GM11168 (cell line): ENCODE results near the gene TBC1D24.
"Not testable (repeated sequence)": the region's sequence is repeated elsewhere in the genome, so short reads cannot be mapped to it uniquely, and the experiment has no call there.

Source experiments
- in situ Hi-C: fragments of 300-500 bp; cut with MboI; formaldehyde crosslinking; loops from one replicate; pipeline ENCODE4 v1.12.0; 2022; ENCODE audit warnings: low sequenced_read_pairs; ENCODE audit not compliant: unreplicated experiment

The TBC1D24 gene

GRCh38 chr16:2474877-2475412 lies at the start of gene TBC1D24:
TBC1D24 (plus strand) TSS chr16:2475127; CDS start chr16:2496149, 21,022 bp downstream.
- in situ Hi-C loops, result loop anchor here (25.0 kb wide), 2 partner anchors 138 to 463 kb away; partner anchors contain the start of genes ABCA3, NPW and ZNF598

GRCh38 chr16:2425825-2426430 lies 49.0 kb upstream of the TBC1D24 start:
- in situ Hi-C loops, result loop anchor here (5.0 kb wide), 1 partner anchor 79 kb away; no protein-coding TSS in a partner anchor

DNA sequence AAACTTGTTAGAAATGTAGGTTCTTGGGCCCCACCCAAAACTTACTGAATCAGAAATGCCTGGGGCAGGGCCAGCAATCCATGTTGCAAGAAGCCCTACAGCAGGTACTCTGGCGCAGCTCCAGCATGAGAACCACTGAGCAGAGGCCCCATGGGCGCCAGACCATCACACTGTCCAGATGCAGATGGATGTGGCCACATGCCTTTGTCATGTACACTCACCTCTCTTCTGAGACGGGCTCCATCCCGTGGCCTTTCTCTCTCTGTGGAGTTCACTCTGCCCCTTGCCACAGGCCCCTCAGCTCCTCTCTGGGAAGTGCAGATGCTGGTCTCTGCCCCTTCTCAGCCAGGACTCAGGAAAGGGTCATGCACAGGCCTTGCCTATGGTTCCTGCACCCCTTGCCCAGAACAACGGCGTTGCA lies 48.0 kb upstream of the TBC1D24 start:
- in situ Hi-C loops, result loop anchor here (5.0 kb wide), 1 partner anchor 80 kb away; no protein-coding TSS in a partner anchor

- in situ Hi-C loops, result loop anchor here (5.0 kb wide), 1 partner anchor 80 kb away; no protein-coding TSS in a partner anchor
Observed at GRCh38 chr16:2427526-2427925, 47.4 kb upstream of the TBC1D24 start.

- in situ Hi-C loops, result loop anchor here (5.0 kb wide), 1 partner anchor 81 kb away; no protein-coding TSS in a partner anchor
Observed at GRCh38 chr16:2428051-2428783, 46.7 kb upstream of the TBC1D24 start.

DNA sequence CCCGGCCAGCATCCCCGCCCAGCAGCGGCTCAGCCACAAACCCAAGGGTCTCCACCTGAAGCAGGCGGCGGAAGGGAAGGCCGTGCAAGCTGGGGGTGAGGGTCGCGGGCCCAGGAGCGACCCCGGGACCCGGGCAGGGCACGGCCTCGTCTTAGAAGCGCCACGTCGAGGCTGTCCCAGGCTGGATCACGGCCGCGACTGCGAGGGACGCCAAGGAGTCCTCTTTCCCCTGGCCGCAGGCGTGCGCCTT lies 46.2 kb upstream of the TBC1D24 start:
- in situ Hi-C loops, result loop anchor here (5.0 kb wide), 1 partner anchor 81 kb away; no protein-coding TSS in a partner anchor

- in situ Hi-C loops, result loop anchor here (5.0 kb wide), 1 partner anchor 82 kb away; no protein-coding TSS in a partner anchor
Observed at GRCh38 chr16:2429034-2429770, 45.7 kb upstream of the TBC1D24 start, which contains the start of gene CCNF. CCNF (plus strand) TSS chr16:2429447; CDS start chr16:2429482, 35 bp downstream.

GRCh38 chr16:2429771-2430663 lies 44.9 kb upstream of the TBC1D24 start:
- in situ Hi-C loops, result loop anchor here (5.0 to 10.0 kb wide), 2 partner anchors 55 to 83 kb away; no protein-coding TSS in a partner anchor

DNA sequence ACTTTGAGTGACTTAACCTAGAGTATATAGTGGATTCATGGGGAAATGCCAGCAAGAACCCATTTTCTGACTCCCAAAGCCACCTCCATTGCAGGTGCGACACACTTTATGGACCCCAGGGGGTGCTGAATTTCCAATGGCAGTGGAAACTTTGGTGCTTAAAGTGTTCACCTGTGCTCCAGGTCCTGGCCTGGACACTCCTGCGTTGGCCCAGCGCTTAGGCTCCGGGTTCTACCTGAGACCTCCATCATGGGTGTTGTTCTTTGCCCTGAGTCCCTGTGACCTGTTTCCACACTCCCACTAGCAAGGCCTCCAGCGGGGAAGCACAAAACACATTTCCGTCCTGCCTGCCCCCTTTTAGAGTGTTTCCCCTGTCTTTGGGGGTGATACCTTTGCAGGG lies 42.6 kb upstream of the TBC1D24 start:
- in situ Hi-C loops, result loop anchor here (10.0 kb wide), 1 partner anchor 53 kb away; no protein-coding TSS in a partner anchor

DNA sequence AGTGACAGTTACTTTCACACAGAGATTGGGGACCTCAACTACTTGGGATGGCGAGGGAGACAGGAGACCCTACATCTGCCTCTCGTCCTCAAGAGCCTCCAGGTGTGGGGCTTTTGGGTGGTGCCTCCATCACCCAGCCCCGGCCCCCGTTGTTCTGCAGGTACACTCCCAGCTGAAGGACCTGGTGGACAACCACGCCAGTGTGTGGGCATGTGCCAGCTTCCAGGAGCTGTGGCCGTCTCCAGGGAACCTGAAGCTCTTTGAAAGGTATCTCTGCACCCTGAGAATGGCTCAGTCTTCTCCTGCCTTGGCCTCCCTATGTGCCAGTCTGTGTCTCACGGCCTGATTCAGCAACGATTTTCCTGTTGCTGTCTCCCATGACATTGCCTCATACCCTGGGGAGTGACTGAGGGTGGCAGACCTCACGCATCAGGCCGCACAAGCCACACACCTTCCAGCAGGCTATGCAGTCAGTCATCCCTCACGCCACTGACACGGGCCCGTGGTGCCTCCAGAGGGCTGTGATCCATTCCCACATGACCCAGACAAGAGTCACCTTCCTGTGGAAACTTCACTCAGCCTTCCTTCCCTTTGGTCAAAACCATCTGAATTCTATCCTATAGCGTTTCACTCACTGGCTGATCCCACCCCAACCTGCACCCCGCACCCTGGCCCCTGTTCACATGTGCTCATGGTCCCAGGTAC lies 42.0 kb upstream of the TBC1D24 start:
- in situ Hi-C loops, result loop anchor here (10.0 kb wide), 1 partner anchor 52 kb away; no protein-coding TSS in a partner anchor

DNA sequence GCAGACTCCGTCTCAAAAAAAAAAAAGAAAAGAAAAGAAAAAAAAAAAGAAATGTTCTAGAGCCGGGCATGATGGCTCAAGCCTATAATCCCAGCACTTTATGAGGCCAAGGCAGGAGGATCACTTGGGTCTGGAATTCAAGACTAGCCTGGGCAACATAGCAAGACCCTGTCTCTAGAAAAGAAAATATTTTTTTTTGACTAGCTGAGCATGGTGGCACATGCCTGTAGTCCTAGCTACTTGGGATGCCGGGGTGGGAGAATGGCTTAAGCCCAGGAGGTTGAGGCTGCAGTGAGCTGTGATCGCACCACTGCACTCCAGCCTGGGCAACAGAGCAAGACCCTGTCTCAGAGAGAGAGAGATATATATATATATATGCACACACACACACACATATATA lies 39.7 kb upstream of the TBC1D24 start:
- in situ Hi-C loops, result loop anchor here (10.0 kb wide), 1 partner anchor 50 kb away; no protein-coding TSS in a partner anchor

DNA sequence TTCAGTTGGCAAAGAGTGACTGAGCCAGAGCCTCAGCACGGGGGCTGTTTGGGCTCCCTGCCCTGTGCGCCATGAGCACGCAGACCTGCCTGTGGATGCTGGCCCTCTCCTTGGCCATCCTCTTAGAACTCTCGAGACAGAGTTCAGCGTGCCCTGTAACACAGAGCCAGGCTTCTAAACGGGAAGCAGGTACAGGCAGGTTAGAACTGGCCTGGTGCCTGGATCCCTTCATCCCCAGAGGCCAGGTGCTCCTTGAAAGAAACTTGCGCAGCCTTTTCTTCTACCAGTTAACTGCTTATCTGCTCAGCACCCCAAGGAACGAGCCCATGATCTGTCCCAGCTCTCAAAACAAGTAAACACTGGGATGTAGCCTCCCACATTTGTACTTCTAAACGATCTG lies 38.8 kb upstream of the TBC1D24 start:
- in situ Hi-C loops, result loop anchor here (10.0 kb wide), 1 partner anchor 49 kb away; no protein-coding TSS in a partner anchor

- in situ Hi-C loops, result loop anchor here (10.0 kb wide), 1 partner anchor 48 kb away; no protein-coding TSS in a partner anchor
Observed at GRCh38 chr16:2437032-2437790, 37.7 kb upstream of the TBC1D24 start.

DNA sequence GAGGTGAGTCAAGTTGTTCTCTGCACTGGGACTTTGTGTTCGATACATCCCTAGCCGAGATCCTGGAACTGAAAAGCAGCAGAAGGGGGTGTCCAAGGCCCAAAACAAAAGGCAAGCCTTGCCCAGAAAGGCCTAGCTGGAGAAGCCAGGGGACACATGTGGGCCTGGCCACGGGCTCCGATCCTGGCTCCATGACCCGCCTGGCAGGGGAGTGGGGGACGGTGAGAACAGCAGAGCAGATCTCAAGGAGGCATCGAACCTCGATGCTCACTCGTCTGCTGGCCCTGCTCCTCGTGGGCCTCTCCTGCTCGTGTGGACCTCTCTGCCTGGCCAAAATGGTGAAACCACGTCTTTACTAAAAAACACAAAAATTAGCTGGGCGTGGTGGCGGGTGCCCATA lies 36.8 kb upstream of the TBC1D24 start:
- in situ Hi-C loops, result loop anchor here (10.0 kb wide), 1 partner anchor 47 kb away; no protein-coding TSS in a partner anchor

DNA sequence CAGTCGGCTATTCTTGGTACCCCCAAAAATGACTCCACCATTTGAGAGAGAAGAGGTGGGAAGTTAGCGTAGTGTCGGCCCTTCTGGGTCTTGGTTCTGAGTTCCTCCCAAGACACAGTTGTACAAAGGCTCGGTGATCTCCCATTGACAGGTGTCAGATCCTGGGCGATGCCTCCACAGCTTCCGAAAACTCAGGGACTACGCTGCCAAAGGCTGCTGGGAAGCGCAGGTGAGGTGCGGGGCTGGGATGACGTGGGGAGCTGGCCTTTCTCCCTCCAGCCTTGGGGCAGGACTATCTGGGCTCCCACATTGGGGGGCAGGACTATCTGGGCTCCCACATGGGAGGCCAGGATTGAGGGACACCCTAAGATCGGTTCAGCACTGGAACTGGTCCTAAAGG lies 35.3 kb upstream of the TBC1D24 start:
- in situ Hi-C loops, result loop anchor here (10.0 kb wide), 1 partner anchor 45 kb away; no protein-coding TSS in a partner anchor

DNA sequence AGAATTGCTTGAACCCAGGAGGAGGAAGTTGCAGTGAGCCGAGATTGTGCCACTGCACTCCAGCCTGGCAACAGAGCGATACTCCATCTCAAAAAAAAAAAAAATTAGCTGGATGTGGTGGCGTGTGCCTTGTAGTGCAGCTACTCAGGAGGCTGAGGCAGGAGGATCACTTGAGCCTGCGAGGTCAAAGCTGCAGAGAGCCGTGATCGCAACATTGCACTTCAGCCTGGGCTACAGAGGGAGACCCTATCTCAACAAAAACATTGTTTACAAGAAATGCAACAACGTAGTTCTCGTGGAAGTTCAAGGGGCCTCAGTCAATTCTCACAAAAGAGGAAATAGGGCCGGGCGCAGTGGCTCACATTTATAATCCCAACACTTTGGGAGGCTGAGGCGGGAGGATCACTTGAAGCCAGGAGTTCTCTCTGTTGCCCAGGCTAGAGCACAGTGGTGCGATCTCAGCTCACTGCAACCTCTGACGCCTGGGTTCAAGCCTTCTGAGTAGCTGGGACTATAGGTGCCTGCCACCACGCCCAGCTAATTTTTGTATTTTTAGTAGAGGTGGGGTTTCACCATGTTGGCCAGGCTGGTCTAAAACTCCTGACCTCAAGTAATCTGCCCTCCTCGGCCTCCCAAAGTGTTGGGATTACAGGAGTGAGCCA lies 33.7 kb upstream of the TBC1D24 start:
- in situ Hi-C loops, result not testable (repeated sequence)

- in situ Hi-C loops, result no loop called here
Observed at GRCh38 chr16:2443555-2443954, 31.4 kb upstream of the TBC1D24 start.
